NCI-H2107 (cell line): ENCODE data around the gene DGKZ.
"Not testable (repeated sequence)": the region's sequence is repeated elsewhere in the genome, so short reads cannot be mapped to it uniquely, and the experiment has no call there.

Experiments
- DNase-seq: peaks from one replicate; lab custom pipeline; 2025; lab: John Stamatoyannopoulos, UW

DGKZ gene, protein sequence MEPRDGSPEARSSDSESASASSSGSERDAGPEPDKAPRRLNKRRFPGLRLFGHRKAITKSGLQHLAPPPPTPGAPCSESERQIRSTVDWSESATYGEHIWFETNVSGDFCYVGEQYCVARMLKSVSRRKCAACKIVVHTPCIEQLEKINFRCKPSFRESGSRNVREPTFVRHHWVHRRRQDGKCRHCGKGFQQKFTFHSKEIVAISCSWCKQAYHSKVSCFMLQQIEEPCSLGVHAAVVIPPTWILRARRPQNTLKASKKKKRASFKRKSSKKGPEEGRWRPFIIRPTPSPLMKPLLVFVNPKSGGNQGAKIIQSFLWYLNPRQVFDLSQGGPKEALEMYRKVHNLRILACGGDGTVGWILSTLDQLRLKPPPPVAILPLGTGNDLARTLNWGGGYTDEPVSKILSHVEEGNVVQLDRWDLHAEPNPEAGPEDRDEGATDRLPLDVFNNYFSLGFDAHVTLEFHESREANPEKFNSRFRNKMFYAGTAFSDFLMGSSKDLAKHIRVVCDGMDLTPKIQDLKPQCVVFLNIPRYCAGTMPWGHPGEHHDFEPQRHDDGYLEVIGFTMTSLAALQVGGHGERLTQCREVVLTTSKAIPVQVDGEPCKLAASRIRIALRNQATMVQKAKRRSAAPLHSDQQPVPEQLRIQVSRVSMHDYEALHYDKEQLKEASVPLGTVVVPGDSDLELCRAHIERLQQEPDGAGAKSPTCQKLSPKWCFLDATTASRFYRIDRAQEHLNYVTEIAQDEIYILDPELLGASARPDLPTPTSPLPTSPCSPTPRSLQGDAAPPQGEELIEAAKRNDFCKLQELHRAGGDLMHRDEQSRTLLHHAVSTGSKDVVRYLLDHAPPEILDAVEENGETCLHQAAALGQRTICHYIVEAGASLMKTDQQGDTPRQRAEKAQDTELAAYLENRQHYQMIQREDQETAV

DNA sequence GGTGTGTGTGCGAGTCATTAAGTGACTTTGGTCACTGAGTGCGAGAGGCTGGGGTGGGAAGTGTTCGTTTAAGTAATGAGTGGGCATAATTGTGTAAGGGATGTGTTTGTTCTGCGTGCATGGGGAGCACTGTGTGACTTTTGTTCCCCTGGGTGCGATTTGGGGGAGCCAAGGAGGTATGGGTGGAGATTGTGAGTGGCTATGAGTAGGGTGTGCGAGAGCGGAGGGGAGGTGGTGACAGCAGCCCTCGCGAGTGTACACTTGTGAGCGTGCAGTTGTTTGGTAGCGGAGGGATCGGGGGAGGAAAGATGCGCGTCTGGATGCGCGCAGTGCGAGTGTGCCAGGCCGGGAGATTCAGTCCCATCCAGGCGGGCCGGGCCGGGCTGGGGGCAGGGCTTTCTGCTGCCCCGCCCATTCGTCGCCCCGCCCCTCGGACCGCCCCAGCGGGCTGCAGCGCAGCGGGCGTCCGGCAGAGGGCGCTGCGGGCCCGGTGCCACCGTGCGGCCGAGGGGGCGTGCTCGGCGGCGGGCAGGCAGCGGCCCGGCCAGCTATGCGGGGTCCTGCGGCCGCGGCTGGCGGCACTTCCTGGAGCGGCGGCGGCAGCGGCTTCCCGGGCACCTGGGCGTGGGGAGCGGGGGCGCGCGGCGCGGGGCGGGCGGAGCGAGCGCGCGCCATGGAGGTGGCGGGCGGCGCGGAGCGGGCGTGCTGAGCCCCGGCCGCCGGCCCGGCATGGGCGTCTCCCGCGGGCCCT is at the start of gene DGKZ:
DGKZ (plus strand) TSS at position 578 of the 751 bp plus-strand sequence. CDS start 197 bp downstream, outside the sequence.
- DNase-seq = peak; percentile 79

DNA sequence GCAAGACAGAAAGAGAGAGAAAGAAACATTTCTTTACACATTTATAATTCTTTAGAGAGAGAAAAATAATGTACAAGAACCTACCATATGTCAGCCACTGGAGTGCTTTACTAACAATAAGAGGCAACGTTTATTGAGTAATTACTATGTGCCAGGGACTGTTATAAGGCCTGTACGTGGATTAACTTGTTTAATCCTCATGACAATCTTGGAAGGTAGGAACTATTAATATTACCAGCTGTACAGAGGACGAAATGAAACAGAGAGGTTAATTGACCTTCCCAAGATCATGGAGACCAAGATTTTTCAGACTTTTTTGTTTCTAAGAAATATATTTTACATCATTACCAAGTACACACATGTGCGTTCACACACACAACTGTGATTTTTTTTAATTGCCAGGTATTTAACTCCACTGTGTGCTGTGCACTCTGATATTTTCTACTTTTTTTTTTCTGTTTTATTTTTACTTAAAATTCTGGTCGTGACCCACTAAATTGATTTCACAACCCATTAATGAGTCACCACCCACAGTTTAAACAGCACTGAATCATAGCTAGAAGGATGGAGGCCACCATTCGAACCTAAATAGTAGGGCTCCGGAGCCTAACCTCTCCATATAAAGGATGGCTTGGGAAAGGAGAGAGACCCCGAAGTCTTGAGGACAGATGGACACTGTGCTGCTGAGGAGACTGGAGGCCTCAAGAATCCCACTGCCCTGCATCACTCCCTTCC is 48.4 kb upstream of the DGKZ start:
- no peak for DNase-seq

DNA sequence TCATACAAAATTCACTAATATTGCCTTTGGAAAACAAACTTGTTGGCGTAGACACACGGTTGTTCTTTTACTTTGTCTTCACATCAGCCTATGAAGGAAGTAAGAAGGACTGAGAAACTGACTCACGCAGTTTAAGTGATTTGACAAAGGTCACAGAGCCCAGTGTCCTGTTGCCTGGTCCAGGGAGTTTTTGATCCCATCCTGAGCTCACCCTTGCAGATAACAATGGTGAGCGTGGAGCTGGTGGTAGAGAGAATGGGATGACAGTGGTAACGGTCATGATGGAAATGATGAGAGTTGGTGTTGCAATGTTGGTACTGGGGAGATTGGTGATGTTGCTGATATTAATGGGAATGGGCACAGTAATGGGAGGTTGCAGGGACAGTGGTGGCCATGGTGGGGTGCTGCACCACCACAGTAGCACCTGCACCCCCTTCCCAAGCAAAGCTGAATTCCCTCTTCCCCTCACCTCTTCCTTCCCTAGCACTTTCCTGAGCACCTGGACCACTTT is 47.8 kb upstream of the DGKZ start:
- no peak for DNase-seq

DNA sequence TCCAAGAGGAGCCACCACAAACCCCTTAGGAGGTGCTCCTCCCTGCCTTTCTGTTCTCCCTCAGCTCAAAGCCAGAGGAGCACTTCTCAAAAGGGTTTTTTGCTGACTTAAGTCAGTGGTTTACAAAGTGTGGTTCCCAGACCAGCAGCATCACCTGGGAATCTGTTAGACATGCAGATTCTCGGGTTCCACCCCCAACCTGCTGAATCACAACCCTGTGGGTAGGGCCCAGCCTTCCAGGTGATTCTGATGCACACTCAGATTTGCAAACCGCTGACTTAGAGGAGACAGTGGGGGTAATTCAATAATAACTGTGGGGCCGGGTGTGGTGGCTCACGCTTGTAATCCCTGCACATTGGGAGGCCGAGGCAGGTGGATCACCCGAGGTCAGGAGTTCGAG is 47.0 kb upstream of the DGKZ start:
- no peak for DNase-seq

DNA sequence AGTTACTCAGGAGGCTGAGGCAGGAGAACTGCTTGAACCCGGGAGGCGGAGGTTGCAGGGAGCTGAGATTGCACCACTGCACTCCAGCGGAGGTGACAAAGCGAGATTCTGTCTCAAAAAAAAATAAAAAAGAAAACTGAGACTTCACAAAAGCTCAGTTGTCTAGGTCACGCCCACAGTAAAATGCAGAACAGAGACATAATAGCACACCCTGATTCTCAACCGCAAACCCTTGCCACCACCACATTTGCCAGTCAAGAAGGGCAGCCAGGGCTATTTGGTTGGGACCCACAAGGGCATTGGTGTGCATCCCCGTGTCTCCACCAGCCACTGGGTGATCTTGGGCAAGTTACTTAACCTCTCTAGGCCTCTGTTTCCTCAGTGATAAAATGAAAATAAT is 44.4 kb upstream of the DGKZ start:
- DNase-seq = no peak

DNA sequence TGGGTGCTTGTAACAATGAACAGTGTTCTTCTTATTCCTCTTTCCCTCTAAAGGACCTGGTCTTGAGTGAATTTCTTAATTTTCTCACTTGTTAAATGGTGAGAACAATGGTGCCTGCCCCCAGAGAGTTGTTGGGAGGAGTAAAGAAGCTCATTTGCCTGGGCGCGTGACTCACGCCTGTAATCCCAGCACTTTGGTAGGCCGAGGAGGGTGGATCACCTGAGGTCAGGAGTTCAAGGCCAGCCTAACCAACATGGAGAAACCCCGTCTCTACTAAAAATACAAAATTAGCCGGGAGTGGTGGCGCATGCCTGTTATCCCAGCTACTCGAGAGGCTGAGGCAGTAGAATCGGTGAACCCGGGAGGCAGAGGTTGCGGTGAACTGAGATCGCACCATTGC is 43.2 kb upstream of the DGKZ start:
- DNase-seq = not testable (repeated sequence)

DNA sequence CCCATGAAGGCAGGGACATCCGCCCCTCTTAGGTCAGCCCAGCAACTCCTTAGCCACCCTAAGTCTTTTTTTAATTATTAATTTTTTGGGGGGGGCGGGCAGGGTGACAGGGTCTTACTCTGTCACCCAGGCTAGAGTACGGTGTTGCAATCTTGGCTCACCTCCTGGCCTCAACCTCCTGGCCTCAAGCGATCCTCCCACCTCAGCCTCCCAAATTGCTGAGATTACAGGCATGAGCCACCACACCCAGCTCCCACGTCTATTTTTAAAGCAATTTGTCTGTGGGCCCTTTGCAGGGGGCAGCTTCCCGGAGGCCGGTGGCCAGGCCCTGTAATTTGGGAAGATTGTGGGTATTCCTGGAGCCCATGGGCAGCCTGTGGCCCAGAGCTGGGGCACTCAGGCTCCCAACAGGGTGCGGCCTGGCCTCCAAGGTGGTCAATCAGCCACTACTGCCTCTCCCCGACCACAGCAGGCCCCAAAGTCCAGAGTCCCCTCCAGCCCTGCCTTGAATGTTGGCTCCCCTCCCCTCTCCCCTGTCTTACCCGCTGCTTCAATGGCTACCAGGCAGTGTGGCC is 42.6 kb upstream of the DGKZ start:
- no peak for DNase-seq

DNA sequence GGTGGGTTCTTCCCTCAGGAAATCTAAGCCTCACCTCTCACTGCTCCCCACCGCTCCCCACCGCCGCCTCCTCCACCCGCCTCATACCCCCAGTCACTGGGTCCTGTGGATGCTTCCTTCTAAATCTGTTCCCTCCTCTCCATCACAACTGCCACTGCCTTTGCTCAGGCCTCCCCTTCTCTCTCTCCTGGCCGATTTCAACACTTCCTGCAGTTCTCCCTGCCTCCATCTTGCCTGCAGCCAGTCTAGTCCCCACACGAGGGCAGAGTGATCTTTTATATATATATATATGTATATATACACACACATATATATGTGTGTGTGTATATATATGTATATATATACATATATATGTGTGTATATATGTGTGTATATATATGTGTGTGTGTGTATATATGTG is 42.0 kb upstream of the DGKZ start:
- DNase-seq = no peak

DNA sequence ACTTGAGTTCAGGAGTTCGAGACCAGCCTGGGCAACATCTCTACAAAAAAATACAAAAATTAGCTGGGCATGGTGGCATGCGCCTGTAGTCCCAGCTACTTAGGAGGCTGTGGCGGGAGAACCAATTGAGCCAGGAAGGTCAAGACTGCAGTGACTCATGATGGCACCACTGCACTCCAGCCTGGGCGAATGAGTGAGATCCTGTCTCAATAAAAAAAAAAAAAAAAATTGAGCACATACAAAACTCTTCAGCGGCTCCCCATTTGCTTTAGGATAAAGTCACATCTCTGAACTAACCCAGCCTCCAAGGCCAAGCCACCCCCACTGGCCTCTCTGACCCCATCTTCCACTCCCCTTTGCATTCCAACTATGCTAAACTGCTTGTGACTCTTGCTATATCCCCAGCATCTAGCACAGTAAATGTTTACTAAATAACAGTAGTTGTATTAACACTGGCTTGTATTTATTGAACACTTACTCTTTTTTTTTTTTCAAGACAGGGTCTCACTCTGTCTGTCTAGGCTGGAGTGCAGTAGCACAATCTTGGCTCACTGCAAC is 40.9 kb upstream of the DGKZ start:
- no peak for DNase-seq

DNA sequence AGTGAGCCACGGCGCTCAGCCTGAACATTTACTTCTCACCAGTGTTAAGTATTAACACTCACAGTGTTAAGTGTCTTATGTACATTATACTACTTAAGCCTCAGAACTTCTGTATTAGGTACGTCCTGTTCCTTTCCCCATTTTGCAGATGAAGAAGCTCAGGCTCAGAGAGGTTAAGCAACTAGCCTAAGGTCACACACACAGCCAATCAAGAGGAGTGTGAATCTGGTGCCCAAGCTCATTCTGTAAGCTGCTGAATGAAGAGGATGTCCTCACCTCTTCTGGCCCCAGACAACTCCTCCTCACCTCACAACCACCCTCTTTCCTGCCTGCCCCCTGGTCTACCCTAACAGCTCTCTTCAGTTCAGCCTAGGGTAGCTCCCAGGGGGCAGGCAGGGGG is 39.9 kb upstream of the DGKZ start:
- no peak for DNase-seq

DNA sequence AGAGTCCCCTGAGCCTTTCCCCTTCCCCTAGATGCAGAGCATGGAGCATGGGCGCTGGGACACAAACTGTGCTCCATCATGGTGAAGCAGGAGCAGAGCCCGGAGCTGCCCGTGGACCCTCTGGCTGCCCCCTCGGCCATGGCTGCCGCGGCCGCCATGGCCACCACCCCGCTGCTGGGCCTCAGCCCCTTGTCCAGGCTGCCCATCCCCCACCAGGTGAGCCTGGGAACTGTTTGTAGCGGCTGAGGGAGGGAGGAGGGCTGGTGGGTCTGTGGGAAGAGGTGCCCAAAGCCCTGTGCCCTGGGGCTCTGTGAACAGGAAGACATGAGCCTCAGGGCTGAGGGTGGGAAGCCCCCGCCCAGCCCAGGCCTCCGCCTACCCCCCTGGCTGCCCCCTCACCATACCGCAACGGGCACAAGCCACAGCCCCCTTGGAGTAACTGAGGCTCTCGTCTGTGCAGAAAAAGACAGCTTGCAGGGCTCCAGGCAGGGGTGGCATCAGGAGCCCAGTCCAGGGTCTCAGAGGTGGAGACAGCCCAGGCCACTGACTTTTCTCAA is 39.4 kb upstream of the DGKZ start:
- no peak for DNase-seq

DNA sequence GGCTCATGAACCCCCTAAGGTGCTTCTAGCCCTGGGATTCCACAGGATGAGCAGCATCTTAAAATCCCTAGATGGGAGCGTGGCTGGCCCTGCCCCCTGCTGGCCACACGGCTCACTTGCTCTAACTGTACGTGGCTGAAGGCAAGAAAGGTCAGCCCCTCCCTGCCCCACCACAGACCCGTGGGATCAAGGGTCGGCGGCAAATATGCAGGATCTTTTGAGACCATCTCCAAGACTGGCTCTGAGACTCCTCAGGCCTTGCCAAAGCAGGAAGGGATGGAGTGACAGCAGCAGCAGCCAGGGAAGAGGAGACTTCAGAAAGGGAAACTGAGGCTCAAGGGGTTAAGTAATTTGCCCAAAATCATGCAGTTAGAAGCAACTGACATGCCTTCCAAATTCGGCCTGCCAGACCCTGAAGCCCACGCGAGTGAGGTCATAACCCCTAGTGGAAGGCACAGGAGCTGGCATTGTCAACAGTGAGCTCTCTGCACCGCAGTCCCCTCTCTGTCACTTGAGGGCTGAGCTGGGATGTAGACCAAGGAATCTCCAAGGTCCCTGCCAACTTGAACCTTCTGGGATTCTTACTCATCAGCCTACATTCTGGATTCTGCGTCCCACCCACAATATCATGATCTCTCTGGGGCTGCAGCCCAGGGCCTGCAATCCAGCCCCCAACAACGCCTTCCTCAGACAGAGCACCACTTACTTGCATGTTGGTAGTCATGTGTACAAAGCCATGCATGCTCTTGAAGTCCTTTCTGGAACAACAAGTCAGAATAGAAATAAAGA is 38.4 kb upstream of the DGKZ start:
- DNase-seq = no peak

DNA sequence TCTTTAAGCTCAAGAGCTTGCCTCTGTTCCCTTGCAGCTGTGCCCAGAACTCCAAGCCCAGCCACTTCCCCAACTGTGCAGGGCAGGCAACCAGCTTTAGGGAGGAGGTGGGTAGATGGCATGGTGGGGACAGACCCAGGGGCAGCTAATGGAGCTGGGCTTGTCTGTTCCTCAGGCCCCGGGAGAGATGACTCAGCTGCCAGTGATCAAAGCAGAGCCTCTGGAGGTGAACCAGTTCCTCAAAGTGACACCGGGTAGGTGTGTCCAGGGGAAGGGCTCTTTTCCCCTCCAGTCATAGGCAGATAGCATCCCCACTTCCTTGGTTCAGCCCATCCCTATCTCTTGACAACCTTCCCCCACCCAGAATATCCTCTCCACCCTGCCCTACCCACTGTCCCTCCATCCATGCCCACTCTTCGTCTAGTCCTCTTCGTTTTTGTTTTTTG is 37.4 kb upstream of the DGKZ start:
- no peak for DNase-seq

DNA sequence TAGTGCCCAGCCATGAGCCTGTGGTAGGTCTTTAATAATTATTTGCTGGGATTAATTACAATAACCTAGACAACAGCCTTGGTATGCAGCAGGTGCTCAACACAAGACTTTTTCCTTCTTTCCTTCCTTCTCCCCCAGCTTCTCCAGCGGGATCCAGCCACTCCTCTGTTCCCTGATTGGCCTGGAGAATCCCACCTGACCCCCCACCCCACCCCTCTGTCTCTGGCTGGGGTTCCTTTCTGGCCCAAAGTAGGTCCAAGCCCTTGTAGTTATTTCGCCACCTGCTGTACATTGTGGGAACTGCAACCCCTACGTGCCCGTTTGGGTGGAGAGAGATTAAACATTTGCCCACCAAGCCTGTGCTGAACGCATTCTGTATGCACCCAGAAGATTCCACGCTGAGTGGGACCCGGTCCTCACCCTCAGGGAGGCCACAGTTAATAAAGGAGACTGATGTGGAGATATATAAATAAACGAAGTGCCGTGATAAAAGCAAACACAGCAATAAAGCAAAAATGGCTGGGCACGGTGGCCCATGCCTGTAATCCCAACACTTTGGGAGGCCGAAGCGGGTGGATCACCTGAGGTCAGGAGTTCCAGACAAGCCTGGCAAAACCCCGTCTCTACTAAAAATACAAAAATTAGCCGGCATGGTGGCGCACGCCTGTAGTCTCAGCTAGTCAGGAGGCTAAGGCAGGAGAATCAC is 32.1 kb upstream of the DGKZ start:
- DNase-seq = no peak

DNA sequence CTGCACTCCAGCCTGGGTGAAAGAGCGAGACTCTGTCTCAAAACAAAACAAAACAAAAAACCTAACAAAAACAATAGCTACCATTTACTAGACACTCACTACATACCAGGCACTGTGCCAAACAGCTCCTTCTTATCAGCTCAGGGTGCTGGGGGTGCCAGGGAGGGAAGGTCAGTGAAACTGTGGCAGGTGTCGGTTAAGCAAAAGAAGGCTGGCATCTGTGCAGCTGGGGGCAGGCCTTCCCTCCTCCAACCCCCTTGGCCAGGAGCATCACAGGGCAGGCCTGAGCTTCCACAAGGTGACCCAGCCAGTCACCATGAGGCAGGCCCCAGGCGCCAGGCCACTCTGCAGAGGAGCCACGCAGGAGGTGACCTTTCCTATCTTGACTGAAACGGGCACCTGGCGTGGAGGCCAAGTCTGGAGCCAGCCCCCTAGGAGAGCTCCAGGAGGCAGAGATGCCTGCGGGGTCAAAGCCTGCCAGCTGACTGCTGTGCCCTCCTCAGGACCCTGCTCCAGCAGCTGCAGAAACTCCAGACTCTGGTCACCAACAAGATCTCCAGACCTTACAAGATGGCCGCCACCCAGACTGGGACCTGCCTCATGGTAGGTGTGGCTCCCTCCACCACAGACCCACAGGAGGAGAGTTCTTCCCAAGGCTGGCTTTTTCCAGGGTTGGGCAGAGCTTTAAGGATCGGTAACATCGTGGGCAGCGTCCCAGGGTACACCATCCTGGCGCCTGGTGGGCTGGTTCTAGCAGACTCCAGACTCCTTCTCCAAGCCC is 31.3 kb upstream of the DGKZ start:
- no peak for DNase-seq

DNA sequence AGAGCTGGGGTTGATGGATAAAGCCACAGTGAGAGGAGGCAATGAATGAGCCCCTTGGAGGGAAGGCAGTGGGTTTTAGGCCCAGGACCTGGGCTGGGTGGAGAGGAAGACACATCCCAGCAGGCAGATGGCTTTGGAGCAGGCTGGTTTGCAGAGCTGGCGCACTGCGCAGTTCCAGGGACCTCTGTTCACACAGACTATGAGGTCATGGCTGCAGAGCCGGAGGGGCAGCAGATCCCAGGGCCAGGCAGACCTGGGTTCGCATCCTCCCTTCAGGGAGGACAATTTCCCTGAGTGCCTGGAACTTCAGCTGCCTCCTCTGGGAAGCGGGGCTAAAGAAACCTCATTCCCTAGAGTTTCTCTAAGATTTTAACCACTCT is 28.2 kb upstream of the DGKZ start:
- DNase-seq = no peak

DNA sequence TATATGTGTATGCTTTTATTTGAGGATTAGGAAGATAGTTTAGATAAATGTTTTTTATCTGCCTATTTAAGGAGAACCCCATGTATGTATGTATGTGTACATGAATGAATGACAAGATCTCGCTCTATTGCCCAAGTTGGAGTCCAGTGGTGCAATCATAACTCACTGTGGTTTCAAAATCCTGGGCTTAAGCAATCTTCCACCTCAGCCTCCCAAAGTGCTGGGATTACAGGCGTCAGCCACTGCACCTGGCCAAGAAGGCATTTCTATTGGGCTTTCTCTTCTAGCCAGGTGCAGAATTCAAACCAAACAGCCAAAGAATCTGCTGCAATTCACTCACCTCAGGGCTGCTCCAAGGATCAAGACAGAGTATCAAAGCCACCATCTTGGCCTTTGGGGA is 25.5 kb upstream of the DGKZ start:
- DNase-seq = no peak

DNA sequence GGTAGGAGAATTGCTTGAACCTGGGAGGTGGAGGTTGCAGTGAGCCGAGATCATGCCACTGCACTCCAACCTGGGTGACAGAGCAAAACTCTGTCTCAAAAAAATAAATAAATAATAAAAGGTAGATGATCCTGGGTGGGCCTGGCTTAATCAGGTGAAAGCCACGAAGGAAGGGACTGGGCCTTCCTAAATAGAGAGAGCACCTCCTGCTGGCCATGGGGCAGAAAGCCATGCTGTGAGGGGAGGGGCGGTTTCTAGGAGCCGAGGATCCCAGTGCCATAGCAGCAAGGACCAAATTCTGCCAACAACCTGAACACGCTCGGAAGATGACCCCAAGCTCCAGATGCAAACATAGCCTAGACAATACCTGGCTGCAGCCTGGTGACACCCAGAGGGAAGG is 24.5 kb upstream of the DGKZ start:
- DNase-seq = no peak
